Fibroblast of the aortic adventitia (primary cell): ENCODE measurements around the gene POT1. TPM values are rescaled to one million over a fixed set of nuclear protein-coding genes. Genes with fewer than 3 reads are reported as not detected.

Experiments used
- DNase-seq: peaks from one replicate; pipeline ENCODE4 v3.0.0-alpha.2; 2010; ENCODE audit warnings: low read depth
- H3K4me3 ChIP-seq: 2 replicates; pipeline ENCODE4 v1.5.1; 2011; ENCODE audit warnings: low read depth, mild to moderate bottlenecking, control low read depth, low read length, moderate library complexity
- CTCF ChIP-seq: IDR thresholded peaks from 2 replicates; pipeline ENCODE4 v1.5.1; 2011; ENCODE audit warnings: mild to moderate bottlenecking, low read length, control low read depth, inconsistent platforms; ENCODE audit not compliant: insufficient read depth
- total RNA-seq: library from RNA; depleted of rRNA; stranded (reverse); fragments of >200 nt; gene quantifications from 2 replicates; pipeline ENCODE4 v1.2.3, GENCODE V29; 2012; ENCODE audit warnings: low replicate concordance

Gene POT1
- total RNA-seq, 1 donor = 45.8 TPM

GRCh38 chr7:124914298-124914697 lies 15.3 kb downstream of the POT1 start:
- H3K4me3 ChIP-seq = no peak overlapping the region
- no peak for DNase-seq
- no peak for TF ChIP-seq CTCF

- no peak for TF ChIP-seq CTCF
- no peak for DNase-seq
- H3K4me3 ChIP-seq = no peak overlapping the region
These were observed 16.7 kb downstream of the POT1 start for GRCh38 chr7:124912972-124913371.

GRCh38 chr7:124909808-124910207 lies 19.8 kb downstream of the POT1 start:
- DNase-seq = no peak
- no peak overlapping the region for H3K4me3 ChIP-seq
- TF ChIP-seq CTCF = no peak

- no peak for DNase-seq
- no peak overlapping the region for H3K4me3 ChIP-seq
- TF ChIP-seq CTCF = no peak
These were observed 21.4 kb downstream of the POT1 start for GRCh38 chr7:124908259-124908658.

- no peak for DNase-seq
- TF ChIP-seq CTCF = no peak
- no peak overlapping the region for H3K4me3 ChIP-seq
These were observed 22.1 kb downstream of the POT1 start for GRCh38 chr7:124907490-124907889.

GRCh38 chr7:124898531-124898930 lies 31.1 kb downstream of the POT1 start:
- no peak for TF ChIP-seq CTCF

GRCh38 chr7:124896001-124896400 lies 33.6 kb downstream of the POT1 start:
- TF ChIP-seq CTCF = no peak
- no peak for DNase-seq
- no peak overlapping the region for H3K4me3 ChIP-seq

More at GRCh38 chr7:124898531-124898930, 31.1 kb downstream of the POT1 start:
- no peak for DNase-seq
- H3K4me3 ChIP-seq = no peak overlapping the region
